K562 (cell line): ENCODE results near the gene ARL8A. TPM values are rescaled to one million over a fixed set of nuclear protein-coding genes. Genes with fewer than 3 reads are reported as not detected.

ENCODE experiments used
- BHLHE40 ChIP-seq: IDR thresholded peaks from 2 replicates; pipeline ENCODE4 v1.6.1; 2011; ENCODE audit warnings: low read length, improper control_type of control experiment
- CCNT2 ChIP-seq: IDR thresholded peaks from 2 replicates; pipeline ENCODE4 v1.6.1; 2011; ENCODE audit warnings: borderline replicate concordance, low read depth, mild to moderate bottlenecking, moderate library complexity, mixed read lengths, low read length; ENCODE audit not compliant: insufficient read length; ENCODE audit errors: extremely low read depth
- EGR1 ChIP-seq: fragments of 450-650 bp; conservative IDR thresholded peaks from 2 replicates; pipeline ENCODE4 v1.6.1; 2017; ENCODE audit warnings: mild to moderate bottlenecking
- FOSL1 ChIP-seq: fragments of 200-800 bp; sonication (Bioruptor generic); conservative IDR thresholded peaks from 2 replicates; pipeline ENCODE4 v1.6.1; 2016; ENCODE audit warnings: missing genetic modification characterization, missing compliant biosample characterization
- KAT7 ChIP-seq: sonication (generic); formaldehyde crosslinking; IDR thresholded peaks from 2 replicates; pipeline ENCODE4 v1.8.0; 2022; ENCODE audit warnings: missing genetic modification reagents, mild to moderate bottlenecking, borderline replicate concordance
- KDM4B ChIP-seq, 2 experiments: fragments of 450-650 bp in 1 of 2; sonication (generic) in 1 of 2; IDR thresholded peaks; 2 replicates each; pipeline ENCODE4 v1.6.1; 2016 to 2017; ENCODE audit warnings: borderline replicate concordance in 2 of 2, antibody characterized with exemption in 1 of 2, low read depth in 1 of 2, mild to moderate bottlenecking in 1 of 2
- MAX ChIP-seq: sonication (generic); formaldehyde crosslinking; IDR thresholded peaks from 2 replicates; pipeline ENCODE4 v1.9.0; 2022; ENCODE audit warnings: mild to moderate bottlenecking, missing genetic modification reagents
- MTA1 ChIP-seq: fragments of 450-650 bp; IDR thresholded peaks from 2 replicates; pipeline ENCODE4 v1.6.1; 2017; ENCODE audit warnings: borderline replicate concordance
- NEUROD1 ChIP-seq: fragments of 150-350 bp; IDR thresholded peaks from 2 replicates; pipeline ENCODE4 v1.6.1; 2014; ENCODE audit warnings: borderline replicate concordance, low read length, low read depth; ENCODE audit not compliant: partially characterized antibody
- NFE2 ChIP-seq: IDR thresholded peaks from 2 replicates; pipeline ENCODE4 v1.6.1; 2014; ENCODE audit warnings: antibody characterized with exemption, low read depth
- PTBP1 ChIP-seq: fragments of 200-400 bp; formaldehyde crosslinking; IDR thresholded peaks from 2 replicates; pipeline ENCODE4 v1.6.1; 2017; ENCODE audit warnings: low read depth, low read length
- RBM14 ChIP-seq: fragments of 200-400 bp; formaldehyde crosslinking; IDR thresholded peaks from 2 replicates; pipeline ENCODE4 v1.6.1; 2018; ENCODE audit warnings: low read depth, mild to moderate bottlenecking, low read length, moderate library complexity, borderline replicate concordance; ENCODE audit not compliant: insufficient read depth
- SFPQ ChIP-seq: fragments of 200-400 bp; formaldehyde crosslinking; IDR thresholded peaks from 2 replicates; pipeline ENCODE4 v1.6.1; 2017; ENCODE audit warnings: mild to moderate bottlenecking, low read depth, low read length, moderate library complexity
- TOE1 ChIP-seq, 2 experiments: fragments of 450-650 bp in 1 of 2; sonication (generic) in 1 of 2; formaldehyde crosslinking in 1 of 2; IDR thresholded peaks; 2 replicates each; pipeline versions ENCODE4 v1.7.1 to v1.8.0; 2016 to 2022; ENCODE audit warnings: borderline replicate concordance in 2 of 2, mild to moderate bottlenecking in 2 of 2, antibody characterized with exemption in 1 of 2, inconsistent platforms in 1 of 2, low read depth in 1 of 2, missing genetic modification reagents in 1 of 2, moderate library complexity in 1 of 2
- TRIM24 ChIP-seq, 2 experiments: fragments of 450-650 bp; IDR thresholded peaks; 2 replicates each; pipeline ENCODE4 v1.6.1; 2016
- TRIM25 ChIP-seq: fragments of 450-650 bp; IDR thresholded peaks from 2 replicates; pipeline ENCODE4 v1.7.0; 2016; ENCODE audit warnings: borderline replicate concordance
- XRCC5 ChIP-seq: fragments of 200-400 bp; formaldehyde crosslinking; IDR thresholded peaks from 2 replicates; pipeline ENCODE4 v1.6.1; 2017; ENCODE audit warnings: low read depth, mild to moderate bottlenecking, low read length
- ZFX ChIP-seq: sonication (generic); formaldehyde crosslinking; IDR thresholded peaks from 2 replicates; pipeline ENCODE4 v1.8.0; 2022; ENCODE audit warnings: mild to moderate bottlenecking, missing genetic modification reagents, moderate library complexity
- ZNF740 ChIP-seq, 3 experiments: fragments of 200-800 bp in 1 of 3; sonication (Bioruptor generic) in 1 of 3; sonication (generic) in 1 of 3; formaldehyde crosslinking in 1 of 3; IDR thresholded peaks; 2 replicates each; pipeline versions ENCODE4 v1.6.1 to v1.8.0; 2016 to 2022; ENCODE audit warnings: mild to moderate bottlenecking in 2 of 3, missing compliant biosample characterization in 2 of 3, missing genetic modification characterization in 2 of 3, missing genetic modification reagents in 1 of 3
- polyA plus RNA-seq, 8 experiments: library from polyadenylated mRNA; depleted of rRNA in 4 of 8; stranded (reverse) in 5 of 8; unstranded in 3 of 8; fragments of >200 nt; fragmentation: Nextera tagmentation in 2 of 8; fragmentation: Illumina TruSeq in 1 of 8; extraction: Ambion mirVana in 2 of 8; extraction: Trizol in 1 of 8; gene quantifications; 2 replicates each; pipeline versions ENCODE4 v1.2.1 to v1.2.3, GENCODE V29; 2011 to 2014; ENCODE audit warnings: inconsistent platforms in 1 of 8, missing spikeins in 1 of 8
- total RNA-seq, 7 experiments: library from RNA; depleted of rRNA in 6 of 7; stranded (reverse); fragments of >200 nt in 6 of 7; fragmentation: Illumina TruSeq in 2 of 7; extraction: Trizol in 2 of 7; gene quantifications; 2 replicates each; pipeline versions ENCODE4 v1.2.1 to v1.2.3, GENCODE V29; 2011 to 2021; ENCODE audit warnings: low replicate concordance in 1 of 7

ARL8A gene
- total and polyA plus RNA-seq, 9 of the 15 experiments (the other 6 are each of a cell fraction or from before 2014, with no cell fraction given), result 0.17 to 27.3 (median 15.6) TPM

GRCh38 chr1:202106340-202107254, 37.9 kb downstream of the ARL8A start (continued):
- no peak for TF ChIP-seq SFPQ
- TF ChIP-seq NFE2, result peak; percentile 37; the same call in 1 of the 2 replicates
- no peak for TF ChIP-seq RBM14
- peak; percentile 90 for TF ChIP-seq FOSL1
- TF ChIP-seq EGR1, result peak; percentile 51; the same call in 1 of the 2 replicates
- peak; percentile 73 for TF ChIP-seq NEUROD1
- TF ChIP-seq PTBP1, result no peak
- peak; percentile 7; the same call in 1 of the 2 replicates for TF ChIP-seq TOE1 (IDR thresholded peaks at IDR 0.05; ENCODE audit: borderline replicate concordance)
- TF ChIP-seq TOE1 (CRISPR knock-in tag; IDR thresholded peaks at IDR 0.05; ENCODE audit: borderline replicate concordance, low read depth), result no peak
- TF ChIP-seq CCNT2, result peak; percentile 45
- no peak for TF ChIP-seq XRCC5
- TF ChIP-seq KDM4B (IDR thresholded peaks at IDR 0.05; ENCODE audit: borderline replicate concordance in 2 of 2, low read depth in 1 of 2), result 0 out of 4 replicates have a peak, but pooled peaks of 1 of the 2 experiments have one; percentile 53
- TF ChIP-seq MAX (CRISPR knock-in tag), result peak; percentile 18; the same call in 1 of the 2 replicates
- TF ChIP-seq BHLHE40, result peak; percentile 91
- TF ChIP-seq TRIM24 (IDR thresholded peaks at IDR 0.05), result 0 out of 4 replicates have a peak, but pooled peaks of 1 of the 2 experiments have one; percentile 37
- TF ChIP-seq MTA1, result 0 out of 2 replicates have a peak, but pooled peaks have one; percentile 17
- TF ChIP-seq KAT7 (CRISPR knock-in tag), result 0 out of 2 replicates have a peak, but pooled peaks have one; percentile 16
- no peak for TF ChIP-seq TRIM25
- TF ChIP-seq ZFX (CRISPR knock-in tag), result 0 out of 2 replicates have a peak, but pooled peaks have one; percentile 4
- TF ChIP-seq ZNF740 (CRISPR knock-in tag; IDR thresholded peaks at IDR 0.05), result 0 out of 2 replicates have a peak, but pooled peaks have one; percentile 71
- TF ChIP-seq ZNF740 (tag; IDR thresholded peaks at IDR 0.05), result peak in 1 of 2 experiments; percentile 1; a peak in 1 of 4 replicates
